ENCODE measurements around the gene TRMT5. TPM values are rescaled to one million over a fixed set of nuclear protein-coding genes. Genes with fewer than 3 reads are reported as not detected.

The TRMT5 gene
- total and polyA plus RNA-seq, 2 donors (not counting 1 experiment from before 2014, with no cell fraction given) = 1.0 to 6.1 TPM

DNA sequence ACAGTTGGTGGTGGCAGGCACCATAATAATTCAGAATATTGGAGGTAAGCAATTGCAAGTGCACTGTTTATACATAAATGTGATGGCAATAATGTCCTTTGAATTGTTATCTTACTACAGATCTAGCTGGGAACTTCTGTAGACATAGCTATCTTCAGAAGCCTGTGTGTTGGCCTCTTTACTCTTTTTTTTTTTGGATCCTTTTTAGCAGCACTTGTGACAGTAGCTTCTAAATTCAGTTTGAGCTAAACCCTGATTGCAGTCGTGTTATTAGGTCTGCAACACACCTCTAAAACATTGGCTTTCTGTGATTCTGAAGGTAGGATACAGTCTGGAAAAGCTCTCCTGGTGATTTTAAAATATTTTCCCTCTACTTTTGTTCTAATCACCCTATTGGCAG, 38.7 kb upstream of the TRMT5 start:
- POLR2A ChIA-PET = no interaction called here
- no peaks in the 10 kb centered on the region for H3K9me3 Mint-ChIP-seq (ENCODE audit: insufficient read depth)
- no CpG with 5 or more reads among the region's 1 CpG for WGBS (ENCODE audit: insufficient coverage)

DNA sequence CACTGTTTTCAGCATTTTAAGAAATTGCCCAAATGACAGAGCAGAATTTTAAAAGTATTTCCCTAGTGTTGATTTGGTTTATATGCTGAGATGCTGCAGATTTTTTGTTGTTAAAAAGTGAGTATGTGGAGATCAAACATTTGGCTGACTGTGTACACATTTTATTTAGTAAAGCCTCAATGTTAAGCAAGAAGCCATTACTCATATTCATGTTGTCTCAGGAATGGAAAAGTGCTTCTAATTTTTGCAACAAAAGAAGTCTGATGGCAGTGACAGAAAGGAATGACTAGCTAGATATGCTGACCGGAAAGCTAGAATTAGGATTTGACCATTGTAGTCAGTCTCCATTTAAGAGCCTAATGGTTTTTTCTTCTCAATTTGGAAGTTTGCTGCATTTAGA, 22.7 kb upstream of the TRMT5 start:
- no peak for TF ChIP-seq EZH2 (IDR thresholded peaks at IDR 0.05; ENCODE audit: borderline replicate concordance, insufficient read depth, low read depth, low read length, poor library complexity, severe bottlenecking)
- TF ChIP-seq, protein P1, sequence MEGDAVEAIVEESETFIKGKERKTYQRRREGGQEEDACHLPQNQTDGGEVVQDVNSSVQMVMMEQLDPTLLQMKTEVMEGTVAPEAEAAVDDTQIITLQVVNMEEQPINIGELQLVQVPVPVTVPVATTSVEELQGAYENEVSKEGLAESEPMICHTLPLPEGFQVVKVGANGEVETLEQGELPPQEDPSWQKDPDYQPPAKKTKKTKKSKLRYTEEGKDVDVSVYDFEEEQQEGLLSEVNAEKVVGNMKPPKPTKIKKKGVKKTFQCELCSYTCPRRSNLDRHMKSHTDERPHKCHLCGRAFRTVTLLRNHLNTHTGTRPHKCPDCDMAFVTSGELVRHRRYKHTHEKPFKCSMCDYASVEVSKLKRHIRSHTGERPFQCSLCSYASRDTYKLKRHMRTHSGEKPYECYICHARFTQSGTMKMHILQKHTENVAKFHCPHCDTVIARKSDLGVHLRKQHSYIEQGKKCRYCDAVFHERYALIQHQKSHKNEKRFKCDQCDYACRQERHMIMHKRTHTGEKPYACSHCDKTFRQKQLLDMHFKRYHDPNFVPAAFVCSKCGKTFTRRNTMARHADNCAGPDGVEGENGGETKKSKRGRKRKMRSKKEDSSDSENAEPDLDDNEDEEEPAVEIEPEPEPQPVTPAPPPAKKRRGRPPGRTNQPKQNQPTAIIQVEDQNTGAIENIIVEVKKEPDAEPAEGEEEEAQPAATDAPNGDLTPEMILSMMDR (IDR thresholded peaks at IDR 0.05) = no peak
- no peak overlapping the region for H3K27ac Mint-ChIP-seq
- peaks cover 0 to 1% (median 0%) of the 10 kb centered on the region in 3 donors for H3K9me3 ChIP-seq (ENCODE audit: control extremely low read depth in 1 of 3, control insufficient read depth in 2 of 3, insufficient read depth in 1 of 3, low read length in 2 of 3)
- no peaks in the 10 kb centered on the region for H3K4me1 ChIP-seq (ENCODE audit: control insufficient read depth in 2 of 2, insufficient read depth in 2 of 2, low read length in 2 of 2)
- H3K79me2 ChIP-seq (ENCODE audit: control insufficient read depth, insufficient read depth, low read length) = no peaks in the 10 kb centered on the region
- ChIA-PET CTCF (no interaction called here), POLR2A (no interaction called here)
- no peak overlapping the region for H3K27ac ChIP-seq (ENCODE audit: low read length in 2 of 2)
- H2AFZ ChIP-seq (ENCODE audit: insufficient read depth, low read depth, low read length, poor library complexity, severe bottlenecking) = no peak overlapping the region
- no peak overlapping the region for H3K4me2 ChIP-seq (replicated peaks; ENCODE audit: low read depth, low read length, poor library complexity, severe bottlenecking)
- no peak overlapping the region for H3K4me3 Mint-ChIP-seq
- WGBS (ENCODE audit: insufficient coverage) = 100% methylated on average over 1 of the region's 1 CpG
- no peaks in the 10 kb centered on the region for H4K20me1 ChIP-seq (ENCODE audit: control insufficient read depth, insufficient read depth, low read length, poor library complexity, severe bottlenecking)
- DNase-seq (no peak), ATAC-seq (ENCODE audit: low read depth) (no peak)
- no peak overlapping the region for H3K9ac ChIP-seq (ENCODE audit: low read length)
- no peaks in the 10 kb centered on the region for H3K9me3 Mint-ChIP-seq (ENCODE audit: insufficient read depth)
- H3K27me3 ChIP-seq (replicated peaks in 1 of 4; ENCODE audit: control extremely low read depth in 1 of 4, control insufficient read depth in 3 of 4, insufficient read depth in 4 of 4, low read length in 3 of 4) = no peaks in the 10 kb centered on the region
- H3K27me3 Mint-ChIP-seq = no peaks in the 10 kb centered on the region
- no peaks in the 10 kb centered on the region for H3K36me3 ChIP-seq (replicated peaks in 1 of 2; ENCODE audit: control extremely low read depth in 1 of 2, control insufficient read depth in 1 of 2, extremely low read depth in 1 of 2, insufficient read depth in 2 of 2, low read length in 1 of 2)
- no peaks in the 10 kb centered on the region for H3K4me1 Mint-ChIP-seq
- intact Hi-C loops (cut with micrococcal nuclease) = no loop called here
- H3K4me3 ChIP-seq (ENCODE audit: control extremely low read depth in 1 of 5, extremely low read depth in 1 of 5, insufficient read depth in 1 of 5, low read depth in 2 of 5, low read length in 4 of 5) = no peak overlapping the region

More for the DNA sequence above, 38.7 kb upstream of the TRMT5 start:
- Histone ChIP-seq H2AFZ (ENCODE audit: insufficient read depth, low read depth, low read length, poor library complexity, severe bottlenecking) (no peak overlapping the region), H3K4me1 (ENCODE audit: control insufficient read depth in 2 of 2, insufficient read depth in 2 of 2, low read length in 2 of 2) (no peaks in the 10 kb centered on the region), H3K4me2 (replicated peaks; ENCODE audit: low read depth, low read length, poor library complexity, severe bottlenecking) (no peak overlapping the region), H3K36me3 (replicated peaks in 1 of 2; ENCODE audit: control extremely low read depth in 1 of 2, control insufficient read depth in 1 of 2, extremely low read depth in 1 of 2, insufficient read depth in 2 of 2, low read length in 1 of 2) (no peaks in the 10 kb centered on the region), H3K9ac (ENCODE audit: low read length) (no peak overlapping the region), H3K27ac (ENCODE audit: low read length in 2 of 2) (no peak overlapping the region), H3K27me3 (replicated peaks in 1 of 4; ENCODE audit: control extremely low read depth in 1 of 4, control insufficient read depth in 3 of 4, insufficient read depth in 4 of 4, low read length in 3 of 4) (no peaks in the 10 kb centered on the region), H3K4me3 (ENCODE audit: control extremely low read depth in 1 of 5, extremely low read depth in 1 of 5, insufficient read depth in 1 of 5, low read depth in 2 of 5, low read length in 4 of 5) (no peak overlapping the region), H3K9me3 (ENCODE audit: control extremely low read depth in 1 of 3, control insufficient read depth in 2 of 3, insufficient read depth in 1 of 3, low read length in 2 of 3) (peaks cover 0 to 5% (median 0%) of the 10 kb centered on the region in 3 donors), H4K20me1 (ENCODE audit: control insufficient read depth, insufficient read depth, low read length, poor library complexity, severe bottlenecking) (no peaks in the 10 kb centered on the region), H3K79me2 (ENCODE audit: control insufficient read depth, insufficient read depth, low read length) (no peaks in the 10 kb centered on the region)
- ATAC-seq (ENCODE audit: low read depth) (no peak), DNase-seq (no peak)
- Mint-ChIP-seq H3K4me1 (no peaks in the 10 kb centered on the region), H3K4me3 (no peak overlapping the region), H3K27ac (no peak overlapping the region), H3K27me3 (no peaks in the 10 kb centered on the region)
- no peak for TF ChIP-seq EZH2 (IDR thresholded peaks at IDR 0.05; ENCODE audit: borderline replicate concordance, insufficient read depth, low read depth, low read length, poor library complexity, severe bottlenecking)
- TF ChIP-seq, protein P1 (IDR thresholded peaks at IDR 0.05) = no peak
- CTCF ChIA-PET = interaction anchor here (2.1 kb wide), 1 partner anchor 394 kb away, joined by 12 read pairs; no protein-coding TSS in a partner anchor
- intact Hi-C loops (cut with micrococcal nuclease) = no loop called here

Data from B cell (primary cell).